Superior temporal gyrus (tissue), 1 donor: ENCODE results near the gene EXOC1.

ENCODE experiments used
- DNase-seq: peaks from one replicate; pipeline ENCODE4 v3.0.0-alpha.2; 2016; ENCODE audit errors: extremely low spot score

Gene EXOC1

GRCh38 chr4:55857586-55857985 is 4.1 kb downstream of the EXOC1 start:
- no peak for DNase-seq

GRCh38 chr4:55859711-55860110 is 6.3 kb downstream of the EXOC1 start:
- no peak for DNase-seq

GRCh38 chr4:55864577-55865223 is 11.3 kb downstream of the EXOC1 start:
- no peak for DNase-seq

GRCh38 chr4:55865228-55865806 is 11.9 kb downstream of the EXOC1 start:
- no peak for DNase-seq

GRCh38 chr4:55866290-55866907 is 13.0 kb downstream of the EXOC1 start:
- DNase-seq, result peak; percentile 18

- peak; percentile 61 for DNase-seq
Observed at GRCh38 chr4:55866973-55867574, 13.6 kb downstream of the EXOC1 start.

- no peak for DNase-seq
Observed at GRCh38 chr4:55868581-55869090, 15.2 kb downstream of the EXOC1 start.

- DNase-seq, result no peak
Observed at GRCh38 chr4:55871299-55871800, 17.9 kb downstream of the EXOC1 start.

GRCh38 chr4:55874831-55875230 is 21.4 kb downstream of the EXOC1 start:
- DNase-seq, result no peak

- no peak for DNase-seq
Observed at GRCh38 chr4:55876387-55876786, 22.9 kb downstream of the EXOC1 start.

- DNase-seq, result no peak
Observed at GRCh38 chr4:55879224-55879623, 25.8 kb downstream of the EXOC1 start.

- no peak for DNase-seq
Observed at GRCh38 chr4:55880652-55881280, 27.3 kb downstream of the EXOC1 start.

- DNase-seq, result no peak
Observed at GRCh38 chr4:55884093-55884850, 30.8 kb downstream of the EXOC1 start.

- no peak for DNase-seq
Observed at GRCh38 chr4:55884851-55885219, 31.4 kb downstream of the EXOC1 start.

- DNase-seq, result no peak
Observed at GRCh38 chr4:55887594-55887993, 34.1 kb downstream of the EXOC1 start.

- DNase-seq, result no peak
Observed at GRCh38 chr4:55892156-55892555, 38.7 kb downstream of the EXOC1 start.

GRCh38 chr4:55896622-55897021 is 43.2 kb downstream of the EXOC1 start:
- DNase-seq, result no peak

- no peak for DNase-seq
Observed at GRCh38 chr4:55902677-55903076, 49.2 kb downstream of the EXOC1 start.

GRCh38 chr4:55903577-55903976 is 50.1 kb downstream of the EXOC1 start:
- DNase-seq, result no peak

- DNase-seq, result no peak
Observed at GRCh38 chr4:55904576-55904975, 51.1 kb downstream of the EXOC1 start.

- DNase-seq, result no peak
Observed at GRCh38 chr4:55906323-55906722, 52.9 kb downstream of the EXOC1 start.
